ENCODE data around the gene ATP6V0C. TPM values are rescaled to one million over a fixed set of nuclear protein-coding genes. Genes with fewer than 3 reads are reported as not detected.
"Not testable (repeated sequence)": the region's sequence is repeated elsewhere in the genome, so short reads cannot be mapped to it uniquely, and the experiment has no call there.

ATP6V0C gene
- polyA plus RNA-seq, 3 donors from 2014 or later: 70.9 to 116 (median 90.8) TPM

DNA sequence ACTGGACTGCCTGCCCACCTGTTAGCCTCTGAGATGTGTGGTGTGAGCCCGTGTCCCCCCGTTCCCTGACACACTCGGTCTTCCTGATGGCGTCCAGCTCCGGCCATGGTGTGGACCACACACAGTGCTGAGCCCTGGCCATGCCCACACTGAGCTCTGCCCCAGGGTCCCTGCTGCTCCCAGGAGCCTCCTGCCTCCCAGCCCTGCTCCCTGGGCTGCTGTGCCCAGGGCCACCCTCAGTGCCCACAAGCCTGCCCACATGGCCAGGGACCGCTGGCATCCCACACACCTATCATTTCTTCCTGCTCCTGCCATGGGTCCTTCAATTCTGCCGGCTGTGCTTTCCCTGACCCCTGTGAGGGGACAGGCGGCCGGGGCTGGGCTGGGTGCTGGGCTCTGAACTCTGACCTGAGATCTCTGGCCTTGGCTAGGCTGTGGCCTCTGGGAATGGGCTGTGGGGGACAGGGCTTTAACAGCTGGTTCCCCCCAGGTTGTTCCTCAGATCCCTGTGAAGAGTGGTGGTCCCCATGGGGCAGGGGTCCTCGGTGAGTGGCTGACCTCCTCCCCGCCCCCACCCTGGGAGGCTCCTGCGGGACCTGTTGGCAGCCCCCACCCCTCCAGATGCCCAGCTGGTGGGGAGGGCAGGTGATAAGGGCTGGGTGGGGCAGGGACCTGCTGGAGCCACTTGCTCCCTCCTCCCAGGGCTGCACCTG is 13.5 kb downstream of the ATP6V0C start:
- Mint-ChIP-seq H3K9me3 (no peaks in the 10 kb centered on the region), H3K36me3 (peaks cover 4 to 8% (median 8%) of the 10 kb centered on the region in 3 donors), H3K4me1 (peaks cover 7 to 9% of the 10 kb centered on the region in 2 donors), H3K27me3 (ENCODE audit: low read depth in 3 of 3) (peaks cover 8 to 19% (median 13%) of the 10 kb centered on the region in 3 donors), H3K4me3 (no peak overlapping the region), H3K27ac (no peak overlapping the region)
- DNase-seq: no peak

DNA sequence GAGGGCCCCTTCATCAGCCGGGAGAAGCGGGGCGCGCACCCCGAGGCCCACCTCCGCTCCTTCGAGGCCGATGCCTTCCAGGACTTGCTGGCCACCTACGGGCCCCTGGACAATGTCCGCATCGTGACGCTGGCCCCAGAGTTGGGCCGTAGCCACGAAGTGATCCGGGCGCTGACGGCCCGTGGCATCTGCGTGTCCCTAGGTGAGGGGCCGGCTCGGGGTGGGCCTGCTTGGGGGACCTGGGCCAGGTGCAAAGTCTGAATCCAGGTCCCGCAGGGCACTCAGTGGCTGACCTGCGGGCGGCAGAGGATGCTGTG is 14.0 kb downstream of the ATP6V0C start:
- no peak for DNase-seq
- H3K4me1 Mint-ChIP-seq: peaks cover 10% of the 10 kb centered on the region in 2 donors
- H3K27ac Mint-ChIP-seq: no peak overlapping the region
- H3K27me3 Mint-ChIP-seq (ENCODE audit: low read depth in 3 of 3): peaks cover 13 to 23% (median 16%) of the 10 kb centered on the region in 3 donors
- peaks cover 4 to 8% (median 8%) of the 10 kb centered on the region in 3 donors for H3K36me3 Mint-ChIP-seq
- no peaks in the 10 kb centered on the region for H3K9me3 Mint-ChIP-seq
- no peak overlapping the region for H3K4me3 Mint-ChIP-seq

DNA sequence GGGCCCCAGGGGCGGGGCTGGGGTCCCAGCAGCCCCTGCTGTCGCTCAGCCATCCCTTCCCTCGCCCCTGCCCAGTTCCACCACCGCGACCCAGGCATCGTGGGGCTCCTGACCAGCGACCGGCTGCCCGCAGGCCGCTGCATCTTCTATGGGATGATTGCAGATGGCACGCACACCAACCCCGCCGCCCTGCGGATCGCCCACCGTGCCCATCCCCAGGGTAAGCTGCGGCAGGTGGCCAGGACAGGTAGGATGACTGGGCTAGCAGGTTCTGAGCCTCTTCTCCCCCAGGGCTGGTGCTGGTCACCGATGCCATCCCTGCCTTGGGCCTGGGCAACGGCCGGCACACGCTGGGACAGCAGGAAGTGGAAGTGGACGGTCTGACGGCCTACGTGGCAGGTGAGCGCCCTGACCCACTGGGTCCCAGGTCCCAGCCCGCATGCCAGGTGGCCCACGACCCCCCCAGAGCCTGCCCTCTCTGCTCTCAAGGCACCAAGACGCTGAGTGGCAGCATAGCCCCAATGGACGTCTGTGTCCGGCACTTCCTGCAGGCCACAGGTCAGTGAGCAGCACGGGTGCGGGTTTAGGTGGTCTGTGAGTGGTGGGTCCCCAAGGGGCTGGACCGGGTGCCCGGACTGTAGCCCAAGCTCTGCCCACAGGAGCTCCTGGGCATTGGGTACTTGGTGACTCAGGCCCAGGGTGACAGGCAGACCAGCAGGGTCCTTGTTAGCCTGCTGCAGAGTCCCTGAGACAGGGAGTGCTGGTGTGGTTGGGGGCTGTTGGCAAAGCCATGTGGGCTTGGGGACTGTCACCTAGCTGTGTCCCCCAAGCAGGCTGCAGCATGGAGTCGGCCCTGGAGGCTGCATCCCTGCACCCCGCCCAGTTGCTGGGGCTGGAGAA is 14.7 kb downstream of the ATP6V0C start:
- Mint-ChIP-seq H3K27me3 (ENCODE audit: low read depth in 3 of 3) (peaks cover 19 to 27% (median 22%) of the 10 kb centered on the region in 3 donors), H3K4me1 (peaks cover 12 to 13% of the 10 kb centered on the region in 2 donors), H3K27ac (no peak overlapping the region), H3K4me3 (no peak overlapping the region), H3K9me3 (no peaks in the 10 kb centered on the region), H3K36me3 (peaks cover 4 to 8% (median 8%) of the 10 kb centered on the region in 3 donors)
- no peak for DNase-seq

DNA sequence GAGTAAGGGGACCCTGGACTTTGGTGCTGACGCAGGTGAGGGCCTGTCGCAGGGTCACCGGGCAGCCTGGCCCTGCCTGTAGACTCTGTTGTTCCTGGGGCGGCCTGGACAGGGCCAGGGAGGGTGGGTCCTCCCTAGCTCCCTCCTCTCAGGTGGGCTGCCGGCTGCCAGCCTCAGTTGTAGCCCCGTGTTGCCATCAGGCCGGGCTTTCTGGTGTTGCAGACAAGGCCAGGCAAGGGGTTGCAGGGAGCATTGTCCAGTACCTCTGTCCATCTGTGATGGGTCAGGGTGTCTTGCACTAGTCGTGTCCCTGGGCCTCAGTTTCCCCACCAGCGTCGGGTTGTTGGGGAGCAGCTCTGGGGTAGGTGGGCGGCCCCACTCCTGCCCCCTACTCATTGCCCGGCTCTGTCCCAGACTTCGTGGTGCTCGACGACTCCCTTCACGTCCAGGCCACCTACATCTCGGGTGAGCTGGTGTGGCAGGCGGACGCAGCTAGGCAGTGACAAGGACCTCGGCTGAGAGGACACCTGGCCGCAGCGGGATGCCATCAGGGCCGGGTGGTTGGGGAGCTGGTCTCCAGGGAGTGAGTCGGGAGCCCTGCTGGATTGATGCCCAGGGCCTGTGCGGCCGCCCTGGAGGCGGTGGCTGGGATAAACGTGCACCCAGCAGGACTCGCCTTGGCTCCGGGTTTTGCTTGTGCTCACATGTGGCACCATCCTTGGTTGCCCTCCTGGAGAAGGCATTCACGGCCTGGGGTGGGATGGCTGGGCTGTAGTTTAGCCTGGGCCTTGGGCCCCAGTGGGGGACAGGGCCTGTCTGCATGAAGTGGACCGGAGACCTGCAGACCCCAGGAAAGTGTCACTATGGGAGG is 15.5 kb downstream of the ATP6V0C start:
- Mint-ChIP-seq H3K27me3 (ENCODE audit: low read depth in 3 of 3) (peaks cover 28 to 31% (median 31%) of the 10 kb centered on the region in 3 donors), H3K36me3 (peaks cover 3 to 6% (median 5%) of the 10 kb centered on the region in 3 donors), H3K4me3 (no peak overlapping the region), H3K9me3 (peaks cover 0 to 3% (median 0%) of the 10 kb centered on the region in 6 donors), H3K27ac (peak overlapping the region in 1 of 6 donors; percentile 60), H3K4me1 (peaks cover 18 to 19% of the 10 kb centered on the region in 2 donors)
- DNase-seq: no peak

DNA sequence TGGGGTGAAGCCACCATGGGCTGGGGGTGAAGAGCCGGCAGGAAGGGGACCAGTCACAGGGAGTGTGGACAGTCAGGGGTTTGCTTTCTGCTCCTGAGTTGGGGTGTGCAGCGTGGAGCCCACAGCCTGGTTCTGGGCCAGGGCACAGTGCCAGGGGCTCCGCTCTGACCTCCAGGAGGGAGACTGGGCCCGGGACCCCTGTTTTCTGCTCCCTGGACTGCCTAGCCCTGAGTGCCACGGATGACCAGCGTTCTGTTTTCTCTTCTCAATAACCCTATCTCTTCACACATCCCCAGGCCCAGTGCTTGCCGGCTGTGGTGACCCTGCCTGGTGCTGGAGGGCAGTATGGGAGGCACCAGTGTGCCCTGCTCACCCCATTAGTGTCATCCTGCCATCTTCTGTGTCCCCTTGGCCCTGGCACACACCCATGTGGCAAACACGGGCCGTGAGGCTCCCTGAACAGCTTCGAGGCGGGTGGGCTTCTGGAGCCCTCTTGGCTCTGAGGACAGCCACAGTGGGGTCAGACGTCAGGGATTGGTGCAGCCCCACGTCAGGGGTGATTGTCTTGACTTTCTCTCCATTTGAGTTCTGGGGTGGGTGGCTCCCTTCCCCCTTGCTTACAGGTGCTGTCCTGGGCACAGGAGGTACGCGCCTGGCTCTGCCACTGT is 16.3 kb downstream of the ATP6V0C start:
- Mint-ChIP-seq H3K27ac (peak overlapping the region in 5 of 6 donors; percentile 50 to 77 (median 75)), H3K9me3 (peaks cover 0 to 3% (median 0%) of the 10 kb centered on the region in 6 donors), H3K4me3 (peak overlapping the region in 1 of 5 donors; percentile 48), H3K4me1 (peaks cover 18 to 19% of the 10 kb centered on the region in 2 donors), H3K36me3 (no peaks in the 10 kb centered on the region), H3K27me3 (ENCODE audit: low read depth in 3 of 3) (peaks cover 31 to 33% (median 33%) of the 10 kb centered on the region in 3 donors)
- no peak for DNase-seq

DNA sequence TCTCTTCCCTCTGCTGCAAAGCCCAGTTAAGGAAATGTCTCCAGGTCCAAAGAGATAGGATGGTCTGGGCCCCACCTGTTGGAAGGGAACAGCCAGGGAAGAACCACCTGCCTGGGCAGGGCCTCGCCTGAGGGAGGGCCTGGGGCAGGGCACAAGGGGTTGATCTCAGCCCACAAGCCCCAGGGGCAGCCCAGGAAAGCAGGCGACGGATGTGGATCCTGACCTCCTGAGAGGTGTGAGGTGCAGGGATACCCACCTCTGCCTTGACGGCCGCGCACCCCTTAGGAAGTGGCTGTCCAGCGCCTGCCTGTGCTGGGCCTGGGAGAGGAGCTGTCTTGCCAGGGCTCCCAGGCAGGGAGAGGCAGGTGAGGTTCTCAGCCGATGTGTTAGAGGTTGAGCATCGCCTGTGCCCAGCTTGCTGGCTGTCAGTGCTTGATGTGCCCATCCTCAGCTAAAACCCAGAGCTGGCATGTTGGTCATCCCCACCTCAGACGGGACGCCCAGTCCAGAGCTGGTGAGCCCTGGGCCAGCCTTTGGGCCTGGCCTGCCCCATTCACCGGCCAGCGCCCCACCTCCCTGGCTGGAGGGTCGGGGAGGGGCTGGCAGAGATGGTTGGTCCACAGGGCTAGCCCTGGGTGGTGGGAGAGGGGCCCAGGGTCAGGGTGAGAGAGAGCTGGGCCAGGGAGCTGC is 17.0 kb downstream of the ATP6V0C start:
- Mint-ChIP-seq H3K4me3 (peak overlapping the region in 4 of 5 donors; percentile 90 to 98 (median 94)), H3K27ac (peak overlapping the region; percentile 97 to 99 (median 99))
- no peak for DNase-seq

DNA sequence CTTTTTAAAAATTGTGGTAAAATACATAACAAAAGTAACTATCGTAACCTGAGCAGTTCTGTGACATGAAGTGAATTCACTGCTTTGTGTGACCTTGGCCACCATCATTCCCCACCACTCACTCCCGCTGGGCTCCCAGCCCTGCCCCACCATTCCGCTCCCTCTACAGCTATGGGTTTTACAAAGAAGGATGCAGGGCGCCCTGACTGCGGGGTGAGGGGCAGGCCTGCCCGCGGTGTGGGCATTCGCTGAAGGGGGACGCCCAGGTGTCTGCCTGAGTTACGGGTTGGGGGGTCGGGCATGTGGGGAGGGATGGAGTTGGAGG is 17.6 kb downstream of the ATP6V0C start, which contains the start of gene CEMP1:
Gene CEMP1, minus strand, starts transcription at position 38 of the 325 bp plus-strand sequence. CDS start 335 bp downstream, outside the sequence.
- Mint-ChIP-seq H3K4me1 (peaks cover 19 to 23% of the 10 kb centered on the region in 2 donors), H3K4me3 (peak within 1 kb of the TSS; percentile 90 to 98 (median 96)), H3K27me3 (ENCODE audit: low read depth in 3 of 3) (peaks cover 31 to 34% (median 33%) of the 10 kb centered on the region in 3 donors), H3K36me3 (no peaks in the 10 kb centered on the region), H3K9me3 (peaks cover 0 to 3% (median 0%) of the 10 kb centered on the region in 6 donors), H3K27ac (peak within 1 kb of the TSS; percentile 97 to 99 (median 99))
- peak in 1 of 3 donors; percentile 28 for DNase-seq

More for the DNA sequence above, 17.0 kb downstream of the ATP6V0C start:
- Mint-ChIP-seq H3K9me3 (peaks cover 0 to 3% (median 0%) of the 10 kb centered on the region in 6 donors), H3K36me3 (no peaks in the 10 kb centered on the region), H3K27me3 (ENCODE audit: low read depth in 3 of 3) (peaks cover 31 to 33% (median 33%) of the 10 kb centered on the region in 3 donors), H3K4me1 (peaks cover 19 to 20% of the 10 kb centered on the region in 2 donors)

DNA sequence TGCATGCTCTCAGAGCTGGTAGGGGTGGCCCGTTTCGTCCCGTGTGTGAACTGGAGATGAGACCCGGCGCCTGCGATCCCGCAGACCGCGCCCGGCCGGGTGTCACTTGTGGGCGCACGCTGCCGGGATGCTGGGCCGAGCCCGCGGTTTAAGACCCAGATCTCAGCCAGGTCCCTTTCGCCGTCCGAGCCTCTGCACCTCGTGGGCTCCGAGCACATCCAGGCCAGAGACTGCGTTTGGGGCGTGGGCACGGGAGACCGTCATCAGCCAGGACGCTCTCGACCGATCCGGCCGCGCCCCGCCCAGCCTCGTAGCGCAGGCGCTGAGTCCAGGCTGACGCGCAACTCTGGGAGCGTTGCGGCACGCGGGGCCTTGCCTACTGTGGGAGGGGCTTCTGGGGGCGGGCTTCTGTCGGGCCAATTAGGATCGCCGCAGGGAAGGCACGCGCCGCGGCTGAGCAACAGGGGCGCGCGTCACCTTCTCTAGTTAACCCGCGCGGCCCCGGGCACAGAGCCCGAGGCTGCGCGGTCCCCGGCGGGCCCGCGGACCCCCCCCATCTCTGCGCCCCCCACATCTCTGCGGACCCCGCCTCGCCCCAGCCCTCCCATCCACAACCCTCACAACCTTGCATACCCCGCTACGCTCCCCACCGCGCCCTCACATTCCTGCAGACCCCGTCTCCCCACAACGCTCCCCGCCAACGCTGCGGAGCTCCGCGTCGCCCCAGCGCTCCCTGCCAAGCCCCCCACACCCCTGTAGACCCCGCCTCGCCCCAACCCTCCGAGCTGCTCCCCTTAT is 18.1 kb downstream of the ATP6V0C start:
- Mint-ChIP-seq H3K27ac (peak overlapping the region; percentile 97 to 99 (median 99)), H3K4me3 (peak overlapping the region; percentile 90 to 98 (median 96)), H3K36me3 (no peaks in the 10 kb centered on the region), H3K9me3 (peaks cover 0 to 3% (median 0%) of the 10 kb centered on the region in 6 donors), H3K27me3 (ENCODE audit: low read depth in 3 of 3) (peaks cover 33 to 35% (median 33%) of the 10 kb centered on the region in 3 donors), H3K4me1 (peaks cover 19 to 26% of the 10 kb centered on the region in 2 donors)
- peak; percentile 97 to 98 (median 97) for DNase-seq

DNA sequence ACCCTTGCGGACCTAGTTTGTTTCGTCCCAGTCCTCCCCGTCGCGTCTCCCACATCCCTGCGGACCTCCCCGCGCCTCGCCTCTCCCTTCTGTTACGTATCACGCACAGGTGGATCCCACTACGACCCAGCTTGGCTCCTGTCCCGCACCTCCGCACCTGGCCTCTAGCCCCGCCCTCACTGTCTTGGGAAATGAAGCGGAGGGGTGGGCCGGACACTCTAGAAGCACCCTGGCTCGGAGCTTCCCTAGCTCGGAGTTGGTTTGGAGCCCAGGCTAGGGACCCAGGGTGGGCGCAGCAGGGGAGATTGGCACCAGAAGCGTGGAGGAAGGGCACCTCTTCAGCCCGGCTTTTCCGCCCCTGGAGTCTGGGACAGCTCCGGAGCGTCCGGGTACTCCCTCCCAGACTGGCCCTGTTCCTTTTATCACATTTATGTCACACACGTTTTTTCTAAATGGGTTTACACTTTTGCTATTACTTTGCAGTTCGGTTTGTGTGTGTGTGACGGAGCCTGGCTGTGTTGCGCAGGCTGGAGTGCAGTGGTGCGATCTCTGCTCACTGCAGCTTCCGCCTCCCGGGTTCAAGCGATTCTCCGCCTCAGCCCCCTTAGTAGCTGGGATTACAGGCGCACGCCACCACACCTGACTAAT is 18.9 kb downstream of the ATP6V0C start:
- no peaks in the 10 kb centered on the region for H3K36me3 Mint-ChIP-seq
- DNase-seq: peak; percentile 83 to 87 (median 86)
- H3K9me3 Mint-ChIP-seq: peaks cover 0 to 3% (median 0%) of the 10 kb centered on the region in 6 donors
- H3K27me3 Mint-ChIP-seq (ENCODE audit: low read depth in 3 of 3): peaks cover 36% of the 10 kb centered on the region in 3 donors
- peaks cover 26 to 31% of the 10 kb centered on the region in 2 donors for H3K4me1 Mint-ChIP-seq
- H3K4me3 Mint-ChIP-seq: peak overlapping the region; percentile 90 to 98 (median 96)
- H3K27ac Mint-ChIP-seq: peak overlapping the region; percentile 97 to 99 (median 99)

DNA sequence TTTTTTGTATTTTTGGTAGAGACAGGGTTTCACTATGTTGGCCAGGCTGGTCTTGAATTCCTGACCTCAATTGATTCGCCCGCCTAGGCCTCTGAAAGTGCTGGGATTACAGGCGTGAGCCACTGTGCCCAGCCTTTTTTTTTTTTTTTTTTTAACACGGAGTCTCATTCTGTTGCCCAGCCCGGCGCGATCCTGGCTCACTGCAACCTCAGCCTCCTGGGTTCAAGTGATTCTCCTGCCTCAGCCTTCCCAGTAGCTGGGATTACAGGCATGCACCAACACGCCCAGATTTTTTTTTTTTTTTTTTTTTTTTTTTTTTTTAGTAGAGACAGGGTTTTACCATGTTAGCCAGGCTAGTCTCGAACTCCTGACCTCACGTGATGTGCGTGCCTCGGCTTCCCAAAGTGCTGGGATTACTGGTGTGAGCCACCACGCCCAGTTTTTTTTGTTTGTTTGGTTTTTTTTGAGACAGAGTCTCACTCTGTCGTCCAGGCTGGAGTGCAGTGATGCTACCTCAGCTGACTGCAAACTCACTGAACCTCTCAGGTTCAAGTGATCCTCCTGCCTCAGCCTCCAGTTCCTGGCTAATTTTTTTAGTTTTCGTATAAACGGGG is 19.5 kb downstream of the ATP6V0C start:
- not testable (repeated sequence) for H3K9me3 Mint-ChIP-seq, DNase-seq, H3K36me3 Mint-ChIP-seq
- peaks cover 26 to 31% of the 10 kb centered on the region in 2 donors for H3K4me1 Mint-ChIP-seq
- H3K27ac Mint-ChIP-seq: peak overlapping the region; percentile 97 to 99 (median 99)
- H3K27me3 Mint-ChIP-seq (ENCODE audit: low read depth in 3 of 3): peaks cover 36% of the 10 kb centered on the region in 3 donors
- H3K4me3 Mint-ChIP-seq: peak overlapping the region; percentile 90 to 98 (median 96)

DNA sequence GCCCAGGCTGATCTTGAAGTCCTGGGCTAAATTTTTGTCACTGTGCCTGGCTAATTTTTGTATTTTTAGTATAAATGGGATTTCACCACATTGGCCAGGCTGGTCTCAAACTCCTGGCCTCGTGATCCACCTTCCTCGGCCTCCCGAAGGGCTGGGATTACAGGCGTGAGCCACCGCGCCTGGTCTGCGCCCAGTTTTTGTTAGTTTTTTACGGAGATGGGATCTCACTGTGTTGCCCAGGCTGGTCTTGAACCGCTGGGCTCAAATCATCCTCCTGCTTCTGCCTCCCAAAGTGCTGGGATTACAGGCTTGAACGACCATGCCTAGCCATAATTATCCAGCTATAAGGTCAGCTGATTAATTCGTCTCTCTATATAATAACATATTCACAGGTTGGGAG is 20.2 kb downstream of the ATP6V0C start:
- no peaks in the 10 kb centered on the region for H3K36me3 Mint-ChIP-seq
- H3K4me1 Mint-ChIP-seq: peaks cover 31 to 36% of the 10 kb centered on the region in 2 donors
- peaks cover 0 to 3% (median 0%) of the 10 kb centered on the region in 6 donors for H3K9me3 Mint-ChIP-seq
- peak overlapping the region; percentile 88 to 99 (median 98) for H3K27ac Mint-ChIP-seq
- peaks cover 36 to 38% (median 36%) of the 10 kb centered on the region in 3 donors for H3K27me3 Mint-ChIP-seq (ENCODE audit: low read depth in 3 of 3)
- no peak for DNase-seq
- peak overlapping the region; percentile 48 to 80 (median 69) for H3K4me3 Mint-ChIP-seq

Data from immature natural killer cell (primary cell).